CD4-positive, alpha-beta memory T cell (primary cell): Measurements from ENCODE around the gene UBTD2. TPM values are rescaled to one million over a fixed set of nuclear protein-coding genes. Genes with fewer than 3 reads are reported as not detected.
A peak's percentile ranks its signal among the peaks of the same experiment; 100 is the strongest.
"Not testable (repeated sequence)": the region's sequence is repeated elsewhere in the genome, so short reads cannot be mapped to it uniquely, and the experiment has no call there.

Experiments used
- CTCF ChIA-PET: fragments of 350-600 bp; sonication (Branson Sonifier 250); formaldehyde crosslinking; loops from one replicate; lab custom pipeline; 2021; ENCODE audit warnings: inconsistent platforms; ENCODE audit not compliant: partially characterized antibody; lab: Charles Lee
- POLR2A ChIA-PET: fragments of 350-600 bp; sonication (Branson Sonifier 250); formaldehyde crosslinking; loops from one replicate; lab custom pipeline; 2021; ENCODE audit not compliant: partially characterized antibody; lab: Charles Lee
- DNase-seq, 5 donors: peaks; one replicate each; pipeline versions ENCODE4 v3.0.0 to v3.0.0-alpha.2; 2020 to 2022; ENCODE audit warnings: mixed read lengths in 1 of 5
- H3K27ac ChIP-seq: one replicate; pipeline ENCODE4 v1.7.0; 2013; ENCODE audit warnings: low read depth, low read length
- H3K27me3 ChIP-seq: 2 replicates; pipeline ENCODE4 v1.7.0; 2013; ENCODE audit warnings: mild to moderate bottlenecking, low read length, moderate library complexity; ENCODE audit not compliant: insufficient read depth
- H3K36me3 ChIP-seq: 2 replicates; pipeline ENCODE4 v1.7.0; 2013; ENCODE audit warnings: mild to moderate bottlenecking, low read length, moderate library complexity; ENCODE audit not compliant: insufficient read depth
- H3K4me1 ChIP-seq: 2 replicates; pipeline ENCODE4 v1.7.0; 2013; ENCODE audit warnings: mild to moderate bottlenecking, low read length, moderate library complexity; ENCODE audit not compliant: insufficient read depth
- H3K4me3 ChIP-seq, 2 donors: one replicate each; pipeline ENCODE4 v1.7.0; 2013; ENCODE audit warnings: low read length in 2 of 2, mild to moderate bottlenecking in 1 of 2
- H3K9me3 ChIP-seq, 2 donors: one replicate each; pipeline ENCODE4 v1.7.0; 2013; ENCODE audit warnings: low read length in 2 of 2, control low read depth in 1 of 2; ENCODE audit not compliant: control insufficient read depth in 1 of 2
- H3K27ac Mint-ChIP-seq, 7 donors: one replicate each; pipeline ENCODE4 v1.8.0; 2020 to 2021; ENCODE audit warnings: mixed read lengths in 7 of 7, mild to moderate bottlenecking in 6 of 7, inconsistent platforms in 3 of 7, moderate library complexity in 3 of 7
- H3K27me3 Mint-ChIP-seq, 2 donors: one replicate each; pipeline ENCODE4 v1.8.0; 2020 to 2021; ENCODE audit warnings: mixed read lengths in 2 of 2
- H3K36me3 Mint-ChIP-seq, 2 donors: one replicate each; pipeline ENCODE4 v1.8.0; 2020 to 2021; ENCODE audit warnings: mixed read lengths in 2 of 2, inconsistent platforms in 1 of 2, mild to moderate bottlenecking in 1 of 2
- H3K4me1 Mint-ChIP-seq, 4 donors: one replicate each; pipeline ENCODE4 v1.8.0; 2020 to 2021; ENCODE audit warnings: mixed read lengths in 4 of 4, mild to moderate bottlenecking in 1 of 4
- H3K4me3 Mint-ChIP-seq, 8 donors: one replicate each; pipeline ENCODE4 v1.8.0; 2020 to 2021; ENCODE audit warnings: mixed read lengths in 8 of 8, mild to moderate bottlenecking in 7 of 8, moderate library complexity in 6 of 8, inconsistent platforms in 3 of 8
- H3K9me3 Mint-ChIP-seq, 8 donors: one replicate each; pipeline ENCODE4 v1.8.0; 2020 to 2021; ENCODE audit warnings: mixed read lengths in 8 of 8, mild to moderate bottlenecking in 5 of 8, inconsistent platforms in 3 of 8, moderate library complexity in 1 of 8
- intact Hi-C: fragments of 100-400 bp; cut with micrococcal nuclease; formaldehyde crosslinking; loops from one replicate; pipeline ENCODE4 v1.15.1; 2023
- polyA plus RNA-seq, 2 donors: library from polyadenylated mRNA; unstranded; fragments of 300-500 nt; fragmentation: Illumina TruSeq; gene quantifications; one replicate each; pipeline ENCODE4 v1.2.3, GENCODE V29; 2021
- total RNA-seq, 2 experiments: library from RNA; stranded (reverse); gene quantifications; one replicate each; pipeline ENCODE4 v1.2.3, GENCODE V29; 2021

Gene UBTD2
- total and polyA plus RNA-seq, 4 experiments from 2014 or later = 2.2 to 6.3 (median 6.0) TPM

- DNase-seq, H3K36me3 ChIP-seq, H3K4me1 Mint-ChIP-seq, H3K27me3 Mint-ChIP-seq, H3K27ac Mint-ChIP-seq, H3K27ac ChIP-seq, H3K27me3 ChIP-seq, H3K36me3 Mint-ChIP-seq, POLR2A ChIA-PET, H3K4me1 ChIP-seq, H3K4me3 Mint-ChIP-seq, H3K9me3 Mint-ChIP-seq, H3K9me3 ChIP-seq, H3K4me3 ChIP-seq: not testable (repeated sequence)
- CTCF ChIA-PET = interaction anchor here (0.7 to 5.3 kb wide), 10 partner anchors 9 to 1584 kb away, joined by 3 to 57 read pairs (median 6); partner anchors contain the start of genes FBXW11, STK10 and UBTD2
- intact Hi-C loops = loop anchor here (10.0 kb wide), 1 partner anchor 403 kb away; no protein-coding TSS in a partner anchor
Measured at GRCh38 chr5:172291837-172292236, 8.3 kb upstream of the UBTD2 start.

GRCh38 chr5:172288465-172288864 is 4.9 kb upstream of the UBTD2 start:
- POLR2A ChIA-PET = no interaction called here
- intact Hi-C loops = no loop called here

GRCh38 chr5:172287140-172287539 is 3.6 kb upstream of the UBTD2 start:
- intact Hi-C loops = not testable (repeated sequence)

More at GRCh38 chr5:172288465-172288864, 4.9 kb upstream of the UBTD2 start:
- peaks cover 0 to 2% of the 10 kb centered on the region in 2 donors for H3K27me3 Mint-ChIP-seq
- Histone ChIP-seq H3K9me3 (no peaks in the 10 kb centered on the region), H3K36me3 (no peaks in the 10 kb centered on the region), H3K4me1 (peaks cover 7% of the 10 kb centered on the region), H3K4me3 (no peak overlapping the region), H3K27me3 (no peaks in the 10 kb centered on the region), H3K27ac (no peak overlapping the region)
- H3K27ac Mint-ChIP-seq = no peak overlapping the region
- no peak for DNase-seq
- H3K4me3 Mint-ChIP-seq = no peak overlapping the region
- no peaks in the 10 kb centered on the region for H3K9me3 Mint-ChIP-seq
- H3K4me1 Mint-ChIP-seq = peaks cover 2 to 16% (median 6%) of the 10 kb centered on the region in 4 donors
- CTCF ChIA-PET = interaction anchor here (0.8 kb wide), 1 partner anchor 231 kb away, joined by 3 read pairs; no protein-coding TSS in a partner anchor
- H3K36me3 Mint-ChIP-seq = no peaks in the 10 kb centered on the region

GRCh38 chr5:172285226-172286143 is 1.9 kb upstream of the UBTD2 start:
- intact Hi-C loops = no loop called here
- peaks cover 14 to 34% (median 21%) of the 10 kb centered on the region in 4 donors for H3K4me1 Mint-ChIP-seq
- POLR2A ChIA-PET = interaction anchor here (0.7 to 1.5 kb wide), 3 partner anchors 13 to 111 kb away, joined by 3 read pairs; partner anchors contain the start of gene STK10
- H3K36me3 Mint-ChIP-seq = peaks cover 0 to 4% of the 10 kb centered on the region in 2 donors
- no peak for DNase-seq
- H3K9me3 ChIP-seq = no peaks in the 10 kb centered on the region
- H3K27me3 Mint-ChIP-seq = no peaks in the 10 kb centered on the region
- no peaks in the 10 kb centered on the region for H3K36me3 ChIP-seq
- peak overlapping the region; percentile 87 to 92 (median 90) for H3K4me3 Mint-ChIP-seq
- H3K27me3 ChIP-seq = no peaks in the 10 kb centered on the region
- no peak overlapping the region for H3K27ac ChIP-seq
- H3K4me3 ChIP-seq = no peak overlapping the region
- H3K9me3 Mint-ChIP-seq = no peaks in the 10 kb centered on the region
- peaks cover 26% of the 10 kb centered on the region for H3K4me1 ChIP-seq
- CTCF ChIA-PET = interaction anchor here (1.0 to 1.5 kb wide), 6 partner anchors 8 to 373 kb away, joined by 3 to 7 read pairs (median 4); no protein-coding TSS in a partner anchor
- H3K27ac Mint-ChIP-seq = peak overlapping the region in 4 of 7 donors; percentile 28 to 92 (median 70)

More at GRCh38 chr5:172287140-172287539, 3.6 kb upstream of the UBTD2 start:
- H3K9me3 ChIP-seq, DNase-seq, H3K9me3 Mint-ChIP-seq, H3K36me3 Mint-ChIP-seq, H3K27me3 ChIP-seq, H3K27me3 Mint-ChIP-seq, H3K4me3 ChIP-seq, H3K27ac Mint-ChIP-seq, H3K36me3 ChIP-seq, H3K27ac ChIP-seq, H3K4me3 Mint-ChIP-seq: not testable (repeated sequence)
- CTCF ChIA-PET = interaction anchor here (0.7 kb wide), 1 partner anchor 73 kb away, joined by 3 read pairs; no protein-coding TSS in a partner anchor
- peaks cover 8 to 23% (median 14%) of the 10 kb centered on the region in 4 donors for H3K4me1 Mint-ChIP-seq
- POLR2A ChIA-PET = interaction anchor here (0.6 kb wide), 1 partner anchor 577 kb away, joined by 3 read pairs; no protein-coding TSS in a partner anchor
- peaks cover 15% of the 10 kb centered on the region for H3K4me1 ChIP-seq

- H3K27me3 ChIP-seq = no peaks in the 10 kb centered on the region
- Mint-ChIP-seq H3K9me3 (no peaks in the 10 kb centered on the region), H3K4me3 (peak overlapping the region; percentile 87 to 92 (median 90)), H3K27me3 (no peaks in the 10 kb centered on the region), H3K4me1 (peaks cover 14 to 34% (median 21%) of the 10 kb centered on the region in 4 donors), H3K36me3 (peaks cover 0 to 4% of the 10 kb centered on the region in 2 donors), H3K27ac (peak overlapping the region in 6 of 7 donors; percentile 28 to 92 (median 74))
- intact Hi-C loops = loop anchor here (1.0 to 5.0 kb wide), 7 partner anchors 9 to 1333 kb away; partner anchors contain the start of genes BOD1, FBXW11, NPM1 and STK10
- H3K4me1 ChIP-seq = peaks cover 26% of the 10 kb centered on the region
- H3K4me3 ChIP-seq = peak overlapping the region; percentile 36 to 56
- DNase-seq = no peak
- CTCF ChIA-PET = interaction anchor here (1.2 to 1.5 kb wide), 4 partner anchors 7 to 373 kb away, joined by 3 to 7 read pairs (median 4); no protein-coding TSS in a partner anchor
- peak overlapping the region; percentile 13 for H3K27ac ChIP-seq
- no peaks in the 10 kb centered on the region for H3K36me3 ChIP-seq
- no peaks in the 10 kb centered on the region for H3K9me3 ChIP-seq
- POLR2A ChIA-PET = interaction anchor here (0.8 to 1.5 kb wide), 2 partner anchors 12 to 110 kb away, joined by 3 read pairs; no protein-coding TSS in a partner anchor
Measured at GRCh38 chr5:172284611-172284980, 1.0 kb upstream of the UBTD2 start.

- H3K4me3 Mint-ChIP-seq = peak overlapping the region; percentile 87 to 92 (median 90)
- no peaks in the 10 kb centered on the region for H3K9me3 Mint-ChIP-seq
- CTCF ChIA-PET = interaction anchor here (1.7 to 2.9 kb wide), 4 partner anchors 10 to 277 kb away, joined by 9 to 34 read pairs (median 12); partner anchors contain the start of genes FBXW11 and STK10
- peak overlapping the region; percentile 13 for H3K27ac ChIP-seq
- peaks cover 0 to 4% of the 10 kb centered on the region in 2 donors for H3K36me3 Mint-ChIP-seq
- DNase-seq = peak; percentile 64 to 84 (median 75)
- peaks cover 26% of the 10 kb centered on the region for H3K4me1 ChIP-seq
- H3K27me3 ChIP-seq = no peaks in the 10 kb centered on the region
- H3K4me1 Mint-ChIP-seq = peaks cover 14 to 34% (median 21%) of the 10 kb centered on the region in 4 donors
- H3K4me3 ChIP-seq = peak overlapping the region; percentile 36 to 71
- POLR2A ChIA-PET = interaction anchor here (0.8 to 1.9 kb wide), 5 partner anchors 12 to 277 kb away, joined by 3 to 11 read pairs (median 3); partner anchors contain the start of genes FBXW11 and STK10
- H3K27me3 Mint-ChIP-seq = no peaks in the 10 kb centered on the region
- intact Hi-C loops = loop anchor here (1.0 to 5.0 kb wide), 8 partner anchors 9 to 1333 kb away; partner anchors contain the start of genes BOD1, FBXW11, NPM1 and STK10
- H3K9me3 ChIP-seq = no peaks in the 10 kb centered on the region
- no peaks in the 10 kb centered on the region for H3K36me3 ChIP-seq
- H3K27ac Mint-ChIP-seq = peak overlapping the region; percentile 28 to 92 (median 76)
Measured at GRCh38 chr5:172283862-172284610, 472 bp upstream of the UBTD2 start.
